DND-41 (cell line): ENCODE measurements around the gene TSHZ2.

Experiments used
- ATAC-seq: fragments of 200-7000 bp; cut with Tn5 transposase; 3 replicates; pipeline ENCODE4 v1.9.1; 2021; ENCODE audit warnings: low read depth; ENCODE audit not compliant: insufficient read depth
- DNase-seq: peaks from one replicate; pipeline ENCODE4 v3.0.0-alpha.2; 2020
- H2AFZ ChIP-seq: 2 replicates; pipeline ENCODE4 v1.6.0; 2012; ENCODE audit warnings: low read depth, low read length
- H3K27ac ChIP-seq: 2 replicates; pipeline ENCODE4 v1.5.1; 2012; ENCODE audit warnings: low read length, inconsistent platforms
- H3K27me3 ChIP-seq: fragments of 200-600 bp; sonication (generic); 2 replicates; pipeline ENCODE4 v1.6.0; 2012; ENCODE audit warnings: low read length, mild to moderate bottlenecking, inconsistent platforms; ENCODE audit not compliant: insufficient read depth, poor library complexity
- H3K36me3 ChIP-seq: 2 replicates; pipeline ENCODE4 v1.5.1; 2012; ENCODE audit warnings: low read length, inconsistent platforms; ENCODE audit not compliant: insufficient read depth
- H3K4me1 ChIP-seq: 2 replicates; pipeline ENCODE4 v1.5.1; 2012; ENCODE audit warnings: mild to moderate bottlenecking, low read length; ENCODE audit not compliant: insufficient read depth
- H3K4me2 ChIP-seq: 2 replicates; pipeline ENCODE4 v1.6.0; 2012; ENCODE audit warnings: mild to moderate bottlenecking, moderate library complexity, low read length, inconsistent platforms; ENCODE audit not compliant: insufficient read depth
- H3K4me3 ChIP-seq, 2 experiments: fragments of 200-600 bp in 1 of 2; shearing (Covaris generic) in 1 of 2; 2 replicates each; pipeline ENCODE4 v1.5.1; 2012 to 2016; ENCODE audit warnings: inconsistent platforms in 2 of 2, low read length in 2 of 2, mild to moderate bottlenecking in 2 of 2, low read depth in 1 of 2, moderate library complexity in 1 of 2
- H3K79me2 ChIP-seq: 2 replicates; pipeline ENCODE4 v1.6.0; 2012; ENCODE audit warnings: low read length, inconsistent platforms; ENCODE audit not compliant: insufficient read depth
- H3K9ac ChIP-seq: 2 replicates; pipeline ENCODE4 v1.6.0; 2012; ENCODE audit warnings: low read depth, mild to moderate bottlenecking, inconsistent platforms, low read length, moderate library complexity
- H3K9me3 ChIP-seq: 2 replicates; pipeline ENCODE4 v1.5.1; 2012; ENCODE audit warnings: low read length, moderate library complexity, mild to moderate bottlenecking, inconsistent platforms; ENCODE audit not compliant: insufficient read depth, severe bottlenecking
- H4K20me1 ChIP-seq: 2 replicates; pipeline ENCODE4 v1.6.0; 2012; ENCODE audit warnings: low read length; ENCODE audit not compliant: insufficient read depth
- EZH2 ChIP-seq: IDR thresholded peaks from 3 replicates; pipeline ENCODE4 v1.6.1; 2012; ENCODE audit warnings: borderline replicate concordance, low read depth, mild to moderate bottlenecking, moderate library complexity, low read length, inconsistent platforms; ENCODE audit not compliant: severe bottlenecking
- TF ChIP-seq, protein P1 (sequence below): IDR thresholded peaks from 2 replicates; pipeline ENCODE4 v1.5.1; 2012; ENCODE audit warnings: borderline replicate concordance, low read length, moderate library complexity, mild to moderate bottlenecking; ENCODE audit not compliant: poor library complexity, severe bottlenecking; ENCODE audit errors: extremely low read depth

Gene TSHZ2

DNA sequence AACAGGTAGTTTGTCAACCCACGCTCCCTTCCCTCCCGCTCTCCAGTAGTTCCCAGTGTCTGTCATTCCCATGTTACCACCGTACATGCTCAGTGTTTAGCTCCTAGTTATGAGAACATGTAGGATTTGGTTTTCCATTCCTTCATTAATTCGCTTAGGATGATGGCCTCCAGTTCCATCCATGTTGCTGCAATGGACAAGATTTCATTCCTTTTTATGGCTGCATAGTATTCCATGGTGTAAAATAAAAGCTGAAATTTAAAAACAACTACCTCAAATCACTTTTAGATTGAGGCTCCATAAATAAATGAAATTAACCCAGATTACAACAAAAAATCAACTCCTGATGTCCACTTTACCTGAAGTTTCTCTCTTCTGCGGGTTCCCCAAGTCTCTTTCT lies 430.9 kb downstream of the TSHZ2 start:
- no peak for DNase-seq
- Histone ChIP-seq H3K4me3 (no peak overlapping the region), H3K4me2 (no peak overlapping the region), H4K20me1 (no peaks in the 10 kb centered on the region), H3K36me3 (no peaks in the 10 kb centered on the region), H3K9ac (no peak overlapping the region), H2AFZ (no peak overlapping the region), H3K27me3 (peaks cover 20% of the 10 kb centered on the region), H3K27ac (no peak overlapping the region), H3K9me3 (no peaks in the 10 kb centered on the region), H3K79me2 (no peaks in the 10 kb centered on the region), H3K4me1 (no peaks in the 10 kb centered on the region)
- TF ChIP-seq, protein P1, sequence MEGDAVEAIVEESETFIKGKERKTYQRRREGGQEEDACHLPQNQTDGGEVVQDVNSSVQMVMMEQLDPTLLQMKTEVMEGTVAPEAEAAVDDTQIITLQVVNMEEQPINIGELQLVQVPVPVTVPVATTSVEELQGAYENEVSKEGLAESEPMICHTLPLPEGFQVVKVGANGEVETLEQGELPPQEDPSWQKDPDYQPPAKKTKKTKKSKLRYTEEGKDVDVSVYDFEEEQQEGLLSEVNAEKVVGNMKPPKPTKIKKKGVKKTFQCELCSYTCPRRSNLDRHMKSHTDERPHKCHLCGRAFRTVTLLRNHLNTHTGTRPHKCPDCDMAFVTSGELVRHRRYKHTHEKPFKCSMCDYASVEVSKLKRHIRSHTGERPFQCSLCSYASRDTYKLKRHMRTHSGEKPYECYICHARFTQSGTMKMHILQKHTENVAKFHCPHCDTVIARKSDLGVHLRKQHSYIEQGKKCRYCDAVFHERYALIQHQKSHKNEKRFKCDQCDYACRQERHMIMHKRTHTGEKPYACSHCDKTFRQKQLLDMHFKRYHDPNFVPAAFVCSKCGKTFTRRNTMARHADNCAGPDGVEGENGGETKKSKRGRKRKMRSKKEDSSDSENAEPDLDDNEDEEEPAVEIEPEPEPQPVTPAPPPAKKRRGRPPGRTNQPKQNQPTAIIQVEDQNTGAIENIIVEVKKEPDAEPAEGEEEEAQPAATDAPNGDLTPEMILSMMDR = no peak
- no peak for TF ChIP-seq EZH2
- ATAC-seq = no peak

DNA sequence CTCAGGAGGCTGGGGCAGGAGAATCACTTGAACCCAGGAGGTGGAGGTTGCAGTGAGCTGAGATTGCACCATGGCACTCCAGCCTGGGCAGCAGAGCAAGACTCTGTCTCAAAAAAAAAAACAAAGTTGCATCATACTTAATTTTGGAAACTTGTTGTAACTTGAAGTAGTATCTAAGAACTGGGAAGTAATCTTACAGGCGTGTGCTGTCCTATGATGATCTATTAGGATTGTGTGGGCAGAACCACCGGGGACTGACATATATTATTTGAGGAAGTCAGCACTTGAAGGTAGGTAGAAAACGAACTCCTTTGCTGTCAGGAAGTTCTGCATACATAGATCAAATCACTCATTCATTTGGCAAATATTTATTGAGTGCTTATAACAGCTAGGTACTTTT lies 433.0 kb downstream of the TSHZ2 start:
- Histone ChIP-seq H3K27me3 (peaks cover 24% of the 10 kb centered on the region), H3K9me3 (no peaks in the 10 kb centered on the region), H4K20me1 (no peaks in the 10 kb centered on the region), H3K4me2 (no peak overlapping the region), H3K4me1 (no peaks in the 10 kb centered on the region), H2AFZ (no peak overlapping the region), H3K4me3 (no peak overlapping the region), H3K9ac (no peak overlapping the region), H3K79me2 (no peaks in the 10 kb centered on the region), H3K27ac (no peak overlapping the region), H3K36me3 (no peaks in the 10 kb centered on the region)
- TF ChIP-seq, protein P1 = no peak
- TF ChIP-seq EZH2 = no peak
- DNase-seq (no peak), ATAC-seq (no peak)

DNA sequence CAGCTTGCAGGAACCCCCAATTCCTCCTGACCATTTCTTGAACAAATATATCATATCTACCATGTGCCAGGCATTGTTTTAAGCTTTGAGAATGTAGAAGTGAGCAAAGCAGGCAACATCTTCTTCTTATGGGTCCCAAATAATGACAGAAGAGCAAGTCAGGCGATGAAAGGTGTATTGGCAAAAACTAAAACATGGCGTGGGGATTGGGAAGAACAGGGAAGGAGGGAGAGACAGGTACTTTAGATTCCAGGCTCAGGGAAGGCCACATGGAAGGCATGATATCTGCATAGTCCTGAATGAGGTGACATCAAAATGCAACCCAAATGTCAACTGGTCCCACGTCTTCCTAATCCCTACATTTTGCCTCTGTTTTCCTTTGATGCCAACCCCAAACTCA lies 434.4 kb downstream of the TSHZ2 start:
- peaks cover 20% of the 10 kb centered on the region for H3K27me3 ChIP-seq

More for the DNA sequence above, 434.4 kb downstream of the TSHZ2 start:
- no peak for DNase-seq
- ATAC-seq = no peak
- no peaks in the 10 kb centered on the region for H3K36me3 ChIP-seq
- no peaks in the 10 kb centered on the region for H4K20me1 ChIP-seq
- H3K9me3 ChIP-seq = no peaks in the 10 kb centered on the region
- no peak overlapping the region for H3K4me2 ChIP-seq
- H3K27ac ChIP-seq = no peak overlapping the region
- H3K9ac ChIP-seq = no peak overlapping the region
- no peak overlapping the region for H2AFZ ChIP-seq
- H3K4me1 ChIP-seq = no peaks in the 10 kb centered on the region
- TF ChIP-seq EZH2 = no peak
- TF ChIP-seq, protein P1 = no peak
- no peak overlapping the region for H3K4me3 ChIP-seq
- H3K79me2 ChIP-seq = no peaks in the 10 kb centered on the region
